Measurements from ENCODE around the gene DISP2.

Gene DISP2

GRCh38 chr15:40344631-40345120 is 13.3 kb upstream of the DISP2 start:
- DNase-seq: peak; percentile 17

- no peak for DNase-seq
Measured at GRCh38 chr15:40345225-40345866, 12.7 kb upstream of the DISP2 start.

- no peak for DNase-seq
Measured at GRCh38 chr15:40345867-40346578, 12.0 kb upstream of the DISP2 start.

- DNase-seq: no peak
Measured at GRCh38 chr15:40346579-40347558, 11.2 kb upstream of the DISP2 start.

- no peak for DNase-seq
Measured at GRCh38 chr15:40347559-40348473, 10.2 kb upstream of the DISP2 start.

- no peak for DNase-seq
Measured at GRCh38 chr15:40348474-40348870, 9.5 kb upstream of the DISP2 start.

- DNase-seq: no peak
Measured at GRCh38 chr15:40349163-40349562, 8.9 kb upstream of the DISP2 start.

- DNase-seq: no peak
Measured at GRCh38 chr15:40352281-40352901, 5.6 kb upstream of the DISP2 start.

- no peak for DNase-seq
Measured at GRCh38 chr15:40353697-40354096, 4.3 kb upstream of the DISP2 start.

- no peak for DNase-seq
Measured at GRCh38 chr15:40354408-40355171, 3.4 kb upstream of the DISP2 start.

- no peak for DNase-seq
Measured at GRCh38 chr15:40355976-40356585, 1.9 kb upstream of the DISP2 start.

- no peak for DNase-seq
Measured at GRCh38 chr15:40357246-40357645, 773 bp upstream of the DISP2 start.

GRCh38 chr15:40358471-40359353 is 693 bp downstream of the DISP2 start:
- DNase-seq: no peak

GRCh38 chr15:40360015-40360414 is 2.0 kb downstream of the DISP2 start:
- no peak for DNase-seq

- DNase-seq: no peak
Measured at GRCh38 chr15:40361640-40362039, 3.6 kb downstream of the DISP2 start.

GRCh38 chr15:40363611-40364010 is 5.6 kb downstream of the DISP2 start:
- no peak for DNase-seq

- DNase-seq: no peak
Measured at GRCh38 chr15:40364251-40364650, 6.2 kb downstream of the DISP2 start.

- no peak for DNase-seq
Measured at GRCh38 chr15:40365016-40365415, 7.0 kb downstream of the DISP2 start.
